ENCODE results near the gene B4GALT6.

DNA sequence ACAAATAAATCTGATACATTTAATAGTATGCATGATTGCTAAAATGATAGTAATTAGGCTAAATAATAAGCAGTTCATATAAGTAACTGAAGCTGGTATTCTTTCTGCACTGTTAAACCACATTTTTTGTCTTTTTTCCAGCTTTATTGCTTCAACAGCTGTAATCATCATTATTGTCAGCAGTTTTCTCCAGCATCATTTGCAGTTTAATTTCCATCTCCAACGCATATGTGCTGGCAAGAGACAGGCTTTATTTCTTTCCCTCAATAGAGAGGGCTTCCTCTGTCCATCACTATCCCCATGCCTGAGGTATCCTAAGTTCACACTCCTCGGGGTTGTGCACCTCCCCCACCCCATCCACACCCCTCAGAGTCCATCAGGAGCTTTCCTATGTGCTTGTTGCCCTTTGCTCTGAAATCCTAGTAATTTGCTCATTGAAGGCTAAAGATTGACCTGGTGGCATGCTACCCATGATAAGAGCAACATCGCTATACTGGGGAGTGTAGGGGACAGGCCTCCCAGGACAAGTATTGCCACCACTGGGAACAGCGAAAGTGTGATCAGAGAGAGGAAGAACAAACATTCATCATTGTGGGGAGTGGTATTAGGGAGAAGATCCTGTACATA is 37.1 kb downstream of the B4GALT6 start:
- TF ChIP-seq, protein P1, sequence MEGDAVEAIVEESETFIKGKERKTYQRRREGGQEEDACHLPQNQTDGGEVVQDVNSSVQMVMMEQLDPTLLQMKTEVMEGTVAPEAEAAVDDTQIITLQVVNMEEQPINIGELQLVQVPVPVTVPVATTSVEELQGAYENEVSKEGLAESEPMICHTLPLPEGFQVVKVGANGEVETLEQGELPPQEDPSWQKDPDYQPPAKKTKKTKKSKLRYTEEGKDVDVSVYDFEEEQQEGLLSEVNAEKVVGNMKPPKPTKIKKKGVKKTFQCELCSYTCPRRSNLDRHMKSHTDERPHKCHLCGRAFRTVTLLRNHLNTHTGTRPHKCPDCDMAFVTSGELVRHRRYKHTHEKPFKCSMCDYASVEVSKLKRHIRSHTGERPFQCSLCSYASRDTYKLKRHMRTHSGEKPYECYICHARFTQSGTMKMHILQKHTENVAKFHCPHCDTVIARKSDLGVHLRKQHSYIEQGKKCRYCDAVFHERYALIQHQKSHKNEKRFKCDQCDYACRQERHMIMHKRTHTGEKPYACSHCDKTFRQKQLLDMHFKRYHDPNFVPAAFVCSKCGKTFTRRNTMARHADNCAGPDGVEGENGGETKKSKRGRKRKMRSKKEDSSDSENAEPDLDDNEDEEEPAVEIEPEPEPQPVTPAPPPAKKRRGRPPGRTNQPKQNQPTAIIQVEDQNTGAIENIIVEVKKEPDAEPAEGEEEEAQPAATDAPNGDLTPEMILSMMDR (IDR thresholded peaks at IDR 0.05), result no peak
- no peak for TF ChIP-seq EZH2 (IDR thresholded peaks at IDR 0.05)
